ENCODE data around the gene TMC5. TPM values are rescaled to one million over a fixed set of nuclear protein-coding genes. Genes with fewer than 3 reads are reported as not detected.

Gene TMC5
- total and polyA plus RNA-seq, 2 of the 13 experiments (the other 11 are each of a cell fraction or from before 2014, with no cell fraction given) = 0.09 to 0.41 TPM

GRCh38 chr16:19521471-19522396 lies 104.1 kb downstream of the TMC5 start, which contains the start of gene GDE1 (continued):
- TF ChIP-seq JDP2 (CRISPR knock-in tag; IDR thresholded peaks at IDR 0.05; ENCODE audit: borderline replicate concordance) = no peak
- TF ChIP-seq PRDM15 (CRISPR knock-in tag; IDR thresholded peaks at IDR 0.05) = peak; percentile 76; the same call in 1 of the 2 replicates
- TF ChIP-seq GZF1 (CRISPR knock-in tag; IDR thresholded peaks at IDR 0.05) = peak; percentile 92
- no peak; the same call in 1 of the 2 replicates for TF ChIP-seq ZNF576 (CRISPR knock-in tag; IDR thresholded peaks at IDR 0.05)
- peak; percentile 95 for TF ChIP-seq ARID4A (CRISPR knock-in tag; IDR thresholded peaks at IDR 0.05; ENCODE audit: borderline replicate concordance)
- peak; percentile 92; the same call in 1 of the 2 replicates for TF ChIP-seq ZNF782 (CRISPR knock-in tag; IDR thresholded peaks at IDR 0.05; ENCODE audit: borderline replicate concordance)
- no peak for TF ChIP-seq ZBTB14 (CRISPR knock-in tag; IDR thresholded peaks at IDR 0.05)
- TF ChIP-seq CBX2 (IDR thresholded peaks at IDR 0.05; ENCODE audit: low read depth, low read length) = no peak
- TF ChIP-seq CBX2 (CRISPR knock-in tag; IDR thresholded peaks at IDR 0.05; ENCODE audit: low read depth) = no peak
- peak; percentile 66; the same call in 1 of the 2 replicates for TF ChIP-seq NFE2L1 (CRISPR knock-in tag; IDR thresholded peaks at IDR 0.05; ENCODE audit: borderline replicate concordance)
- TF ChIP-seq GABPB1 (CRISPR knock-in tag; IDR thresholded peaks at IDR 0.05) = peak; percentile 88
- TF ChIP-seq HOMEZ (CRISPR knock-in tag; IDR thresholded peaks at IDR 0.05; ENCODE audit: low read depth) = no peak; the same call in 1 of the 2 replicates
- TF ChIP-seq ATF7 (IDR thresholded peaks at IDR 0.05) = no peak
- no peak; the same call in 1 of the 2 replicates for TF ChIP-seq ATF7 (CRISPR knock-in tag; IDR thresholded peaks at IDR 0.05)
- TF ChIP-seq RELA (CRISPR knock-in tag; IDR thresholded peaks at IDR 0.05) = peak; percentile 75; the same call in 1 of the 2 replicates
- no peak; the same call in 1 of the 2 replicates for TF ChIP-seq SSRP1 (CRISPR knock-in tag; IDR thresholded peaks at IDR 0.05)
- TF ChIP-seq AHR (CRISPR knock-in tag; IDR thresholded peaks at IDR 0.05) = peak; percentile 93; the same call in 1 of the 2 replicates
